Stimulated activated CD8-positive, alpha-beta memory T cell treated with anti-CD3 and anti-CD28 coated beads, Interleukin-7, amount 100 ng/mL, for 4 hours (primary cell): ENCODE results near the gene TMEM131.
"Not testable (repeated sequence)": the region's sequence is repeated elsewhere in the genome, so short reads cannot be mapped to it uniquely, and the experiment has no call there.

Source experiments
- DNase-seq, 2 donors: peaks; one replicate each; pipeline ENCODE4 v3.0.0-alpha.2; 2020; ENCODE audit warnings: low read depth in 2 of 2

Gene TMEM131

GRCh38 chr2:97724501-97724900, 271.2 kb downstream of the TMEM131 start:
- DNase-seq: no peak

- no peak for DNase-seq
Measured at GRCh38 chr2:97724073-97724410, 271.7 kb downstream of the TMEM131 start.

- no peak for DNase-seq
Measured at GRCh38 chr2:97723156-97724072, 272.3 kb downstream of the TMEM131 start.

- DNase-seq: no peak
Measured at GRCh38 chr2:97722227-97722626, 273.5 kb downstream of the TMEM131 start.

GRCh38 chr2:97720746-97721145, 275.0 kb downstream of the TMEM131 start:
- DNase-seq: no peak

- DNase-seq: no peak
Measured at GRCh38 chr2:97719362-97720155, 276.2 kb downstream of the TMEM131 start.

- DNase-seq: no peak
Measured at GRCh38 chr2:97718942-97719341, 276.8 kb downstream of the TMEM131 start.

- peak; percentile 69 to 70 for DNase-seq
Measured at GRCh38 chr2:97718051-97718882, 277.5 kb downstream of the TMEM131 start.

GRCh38 chr2:97717613-97717995, 278.1 kb downstream of the TMEM131 start:
- no peak for DNase-seq

GRCh38 chr2:97716695-97717612, 278.8 kb downstream of the TMEM131 start:
- DNase-seq: no peak

GRCh38 chr2:97715951-97716694, 279.6 kb downstream of the TMEM131 start:
- DNase-seq: no peak

GRCh38 chr2:97714950-97715652, 280.6 kb downstream of the TMEM131 start:
- no peak for DNase-seq

- no peak for DNase-seq
Measured at GRCh38 chr2:97714084-97714949, 281.4 kb downstream of the TMEM131 start.

GRCh38 chr2:97713296-97714083, 282.3 kb downstream of the TMEM131 start, which contains the start of gene ZAP70:
Gene ZAP70 (plus strand): TSS chr2:97713576. CDS start chr2:97724037, 10,461 bp downstream.
- peak; percentile 53 to 55 for DNase-seq

- peak; percentile 61 to 63 for DNase-seq
Measured at GRCh38 chr2:97712693-97713295, 283.0 kb downstream of the TMEM131 start.

GRCh38 chr2:97712175-97712574, 283.6 kb downstream of the TMEM131 start:
- DNase-seq: not testable (repeated sequence)

- DNase-seq: no peak
Measured at GRCh38 chr2:97711394-97711711, 284.4 kb downstream of the TMEM131 start.
